ENCODE data around the gene DCAF6.

The DCAF6 gene

GRCh38 chr1:167957710-167958109, 21.2 kb downstream of the DCAF6 start:
- no peak for DNase-seq (ENCODE audit: low spot score)

DNA sequence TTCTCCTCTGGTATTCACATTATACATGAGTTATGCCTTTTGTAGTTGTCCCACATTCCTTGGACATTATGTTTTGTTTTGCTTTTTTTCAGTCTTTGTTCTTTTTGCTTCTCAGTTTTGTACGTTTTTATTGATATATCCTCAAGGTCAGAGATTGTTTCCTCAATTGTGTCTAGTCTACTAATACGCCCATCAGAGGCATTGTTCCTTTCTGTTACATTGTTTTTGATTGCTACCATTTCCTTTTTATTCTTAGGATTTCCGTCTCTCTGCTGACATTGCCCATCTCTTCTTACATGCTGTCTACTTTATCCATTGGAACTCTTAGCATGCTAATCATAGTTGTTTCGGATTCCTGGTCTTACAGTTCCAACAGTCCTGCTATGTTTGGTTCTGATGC, 28.2 kb downstream of the DCAF6 start:
- no peak for DNase-seq (ENCODE audit: low spot score)

DNA sequence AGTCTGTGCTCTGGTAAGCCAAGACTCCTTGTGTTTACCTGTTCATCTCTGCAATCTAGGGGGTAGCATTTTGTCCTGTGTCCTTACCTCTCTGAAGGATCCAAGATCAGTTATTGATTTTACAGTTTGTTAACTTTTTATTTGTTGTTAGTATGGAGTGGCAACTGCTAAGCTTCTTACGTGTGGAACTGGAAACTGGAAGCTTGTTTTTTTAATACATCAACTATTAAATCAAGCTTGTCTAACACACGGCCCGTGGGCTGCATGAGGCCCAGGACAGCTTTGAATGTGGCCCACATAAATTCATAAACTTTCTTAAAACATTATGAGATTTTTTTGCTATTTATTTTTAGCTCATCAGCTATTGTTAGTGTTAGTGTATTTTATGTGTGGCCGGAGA, 29.6 kb downstream of the DCAF6 start:
- DNase-seq (ENCODE audit: low spot score): no peak

DNA sequence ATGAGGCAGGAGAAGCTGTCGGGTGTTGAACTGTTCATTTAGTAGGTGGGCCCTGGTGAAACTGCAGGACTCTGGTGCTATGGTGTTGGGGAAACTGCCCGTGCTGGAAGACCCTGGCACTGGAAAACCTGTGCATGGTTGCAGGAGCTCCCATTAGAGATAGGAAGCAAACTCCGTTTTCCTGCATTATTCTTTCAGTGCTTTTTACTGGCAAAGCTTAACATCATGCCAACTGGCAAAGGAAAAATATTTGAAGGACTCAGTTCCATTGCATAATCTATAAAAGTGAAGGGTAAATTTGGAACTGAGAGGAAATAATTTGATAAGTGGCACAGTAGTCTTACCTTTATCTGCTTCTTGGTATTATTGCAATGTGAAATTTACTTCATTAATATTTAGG, 32.1 kb downstream of the DCAF6 start:
- no peak for DNase-seq (ENCODE audit: low spot score)

DNA sequence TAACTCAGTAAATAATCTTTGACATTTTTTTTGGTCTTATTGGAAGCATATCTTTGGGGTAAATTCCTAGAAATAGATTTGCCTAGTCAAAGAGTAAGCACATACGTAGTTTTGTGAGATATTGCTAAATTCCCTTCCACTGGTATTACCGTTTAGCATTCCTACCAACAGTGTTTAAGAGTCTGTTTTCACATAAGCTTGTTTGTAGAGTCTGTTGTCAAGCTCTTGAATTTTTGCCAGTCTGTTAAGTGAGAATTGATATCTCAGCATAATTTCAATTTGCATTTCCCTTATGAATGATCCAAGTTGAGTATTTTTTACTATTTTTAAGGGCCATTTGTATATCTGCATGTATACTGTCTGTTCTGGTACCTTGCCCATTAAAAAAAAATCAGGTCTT, 37.3 kb downstream of the DCAF6 start:
- DNase-seq (ENCODE audit: low spot score): no peak

DNA sequence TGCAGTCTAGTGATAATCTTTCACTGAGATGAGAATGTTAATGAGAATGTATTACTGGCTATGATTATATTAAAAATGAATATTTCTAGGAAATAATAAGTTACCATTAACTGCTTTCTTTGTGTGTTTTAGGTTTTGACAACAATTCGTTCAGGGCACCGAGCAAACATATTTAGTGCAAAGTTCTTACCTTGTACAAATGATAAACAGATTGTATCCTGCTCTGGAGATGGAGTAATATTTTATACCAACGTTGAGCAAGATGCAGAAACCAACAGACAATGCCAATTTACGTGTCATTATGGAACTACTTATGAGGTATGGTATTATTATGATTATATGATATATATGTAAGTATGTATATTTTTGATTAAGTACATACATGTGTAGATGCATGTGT, 38.2 kb downstream of the DCAF6 start:
- DNase-seq (ENCODE audit: low spot score): no peak

GRCh38 chr1:167977245-167977644, 40.8 kb downstream of the DCAF6 start:
- no peak for DNase-seq (ENCODE audit: low spot score)

- no peak for DNase-seq (ENCODE audit: low spot score)
Measured at GRCh38 chr1:167981933-167982332, 45.5 kb downstream of the DCAF6 start.

DNA sequence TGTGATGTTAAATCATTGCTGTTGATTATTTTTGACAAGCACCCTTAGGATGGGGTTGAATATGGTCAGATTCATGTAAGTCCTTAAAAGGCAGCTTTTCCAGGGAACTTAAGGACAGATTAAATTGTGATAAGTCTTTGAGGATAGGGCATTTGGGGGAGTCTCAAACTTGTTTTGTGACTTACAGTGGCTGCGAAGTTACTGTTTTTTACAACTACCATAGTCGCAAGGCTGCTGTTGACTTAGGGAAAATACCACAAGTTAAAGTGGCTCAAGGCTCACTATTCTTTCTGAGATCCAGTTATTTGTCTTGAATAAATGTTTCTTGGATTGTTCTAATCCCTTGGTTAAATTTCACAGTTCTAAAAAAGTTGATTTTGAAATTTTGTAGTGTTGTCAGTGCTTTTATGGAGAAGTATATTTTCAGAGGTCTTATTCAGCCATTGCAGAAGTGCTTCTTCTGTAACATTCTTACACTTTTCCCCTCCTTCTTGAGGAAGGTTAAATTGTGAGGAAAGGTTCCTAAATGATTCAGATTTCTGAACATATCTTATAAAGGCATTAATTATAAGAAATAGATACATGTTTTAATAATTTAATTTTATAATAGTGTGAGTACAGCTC, 47.4 kb downstream of the DCAF6 start:
- no peak for DNase-seq (ENCODE audit: low spot score)

GRCh38 chr1:167984886-167985489, 48.5 kb downstream of the DCAF6 start:
- DNase-seq (ENCODE audit: low spot score): no peak

DNA sequence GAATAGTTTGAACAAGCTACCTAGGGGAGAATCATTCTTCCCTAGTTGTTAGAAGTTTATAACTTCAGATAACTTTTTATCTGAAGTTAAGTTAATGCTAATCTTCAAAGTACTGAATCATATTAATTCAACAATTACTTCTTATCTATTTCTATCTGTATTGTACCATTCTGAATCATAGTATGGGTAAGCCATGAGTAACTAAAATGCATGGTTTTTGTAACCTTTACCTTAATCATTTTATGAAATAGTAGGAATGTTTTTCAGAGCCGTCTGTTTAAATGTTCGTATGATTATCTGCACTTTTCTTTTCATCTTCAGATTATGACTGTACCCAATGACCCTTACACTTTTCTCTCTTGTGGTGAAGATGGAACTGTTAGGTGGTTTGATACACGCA, 50.7 kb downstream of the DCAF6 start:
- DNase-seq (ENCODE audit: low spot score): peak; percentile 7

DNA sequence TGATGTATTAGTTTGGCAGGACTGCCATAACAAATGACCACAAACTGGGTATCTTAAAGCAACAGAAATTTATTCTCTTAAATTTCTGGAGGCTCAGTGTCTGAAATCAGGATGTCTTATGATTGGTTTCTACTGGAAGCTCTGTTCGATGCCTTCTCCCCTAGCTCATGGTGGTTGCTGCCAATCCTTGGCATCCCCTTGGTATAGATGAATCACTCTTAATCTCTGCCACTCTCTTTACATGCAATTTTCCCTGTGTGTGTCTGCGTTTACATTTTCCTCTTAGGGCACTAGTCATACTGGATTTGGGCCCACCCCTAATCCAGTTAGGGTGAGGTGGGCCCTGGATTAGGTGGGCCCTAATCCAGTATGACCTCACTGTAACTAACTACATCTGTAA, 55.1 kb downstream of the DCAF6 start:
- no peak for DNase-seq (ENCODE audit: low spot score)

DNA sequence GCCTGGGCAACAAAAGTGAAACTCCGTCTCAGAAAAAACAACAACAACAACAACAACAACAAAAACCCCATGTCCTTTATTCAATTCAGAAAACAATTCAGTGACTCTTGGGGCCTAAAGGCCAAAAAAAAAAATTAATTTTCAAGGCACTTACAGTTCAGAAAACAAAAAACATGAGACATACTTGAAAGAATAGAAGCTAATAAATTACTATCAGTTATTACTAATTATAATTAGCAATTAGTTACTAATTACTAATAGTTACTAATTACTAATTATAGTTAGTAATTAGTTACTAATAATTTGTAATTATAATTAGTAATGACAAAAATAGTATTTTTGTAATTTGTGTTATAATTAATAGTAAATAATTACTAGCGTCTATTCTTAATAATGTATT, 57.2 kb downstream of the DCAF6 start:
- DNase-seq (ENCODE audit: low spot score): no peak

DNA sequence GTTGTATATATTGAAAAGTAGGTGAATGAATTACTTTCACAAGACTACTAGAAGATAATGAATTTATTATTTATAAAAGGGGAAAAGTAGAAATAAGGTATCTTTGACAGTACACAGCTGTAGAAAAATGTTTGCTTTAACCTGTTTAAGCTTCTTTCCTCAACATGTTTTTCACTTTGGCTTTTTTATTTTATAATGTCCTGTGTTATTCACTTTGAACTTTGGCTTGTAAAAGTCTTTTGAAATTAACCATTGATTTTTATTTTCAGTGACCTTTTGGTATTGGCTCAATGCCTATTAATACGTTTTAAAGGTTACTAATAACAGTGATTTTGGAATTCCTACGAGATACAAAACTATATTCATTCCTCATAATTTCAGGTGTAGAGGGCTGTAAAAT, 58.1 kb downstream of the DCAF6 start:
- no peak for DNase-seq (ENCODE audit: low spot score)

- DNase-seq (ENCODE audit: low spot score): no peak
Measured at GRCh38 chr1:167995038-167995437, 58.6 kb downstream of the DCAF6 start.

DNA sequence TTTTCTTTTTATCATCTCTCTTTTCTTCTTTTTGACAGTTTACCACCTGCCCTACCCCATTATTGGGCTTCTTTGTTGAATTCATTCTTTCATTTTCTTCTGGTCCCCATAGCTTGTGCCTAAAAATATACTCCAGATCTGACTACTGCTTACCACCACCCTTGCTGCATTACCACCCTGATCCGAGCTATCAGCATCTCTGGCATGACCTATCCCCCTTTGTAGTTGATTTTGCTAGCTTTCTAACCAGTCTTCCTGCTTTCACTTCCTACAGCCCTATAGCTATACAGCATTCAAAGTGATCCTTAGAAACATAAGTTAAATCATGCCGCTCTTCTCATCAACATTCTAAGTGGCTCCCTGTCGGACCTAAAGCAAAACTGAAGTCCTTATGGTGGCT, 59.8 kb downstream of the DCAF6 start:
- no peak for DNase-seq (ENCODE audit: low spot score)

GRCh38 chr1:167997037-167997575, 60.6 kb downstream of the DCAF6 start:
- no peak for DNase-seq (ENCODE audit: low spot score)

- no peak for DNase-seq (ENCODE audit: low spot score)
Measured at GRCh38 chr1:167999877-168000276, 63.4 kb downstream of the DCAF6 start.

GRCh38 chr1:168000656-168001055, 64.2 kb downstream of the DCAF6 start:
- DNase-seq (ENCODE audit: low spot score): no peak

DNA sequence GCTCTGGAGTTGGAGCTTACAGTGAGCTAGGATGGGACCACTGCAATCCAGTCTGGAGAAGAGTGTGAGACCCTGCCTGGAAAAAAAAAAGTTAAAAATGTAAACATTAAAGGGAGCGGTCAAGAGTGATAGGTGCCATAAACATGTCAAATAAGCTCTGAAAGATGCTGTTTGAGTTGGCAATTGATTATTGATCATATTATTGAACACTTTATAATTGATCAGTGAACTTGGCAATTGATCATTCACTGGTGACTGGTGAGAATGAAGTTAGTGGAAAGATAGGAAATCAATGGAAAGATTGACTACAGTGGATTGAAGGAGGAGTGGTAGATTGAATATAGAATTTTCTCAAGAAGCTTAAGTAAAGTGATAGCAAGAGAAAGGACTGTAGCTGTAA, 64.7 kb downstream of the DCAF6 start:
- no peak for DNase-seq (ENCODE audit: low spot score)

GRCh38 chr1:168004531-168004930, 68.0 kb downstream of the DCAF6 start:
- DNase-seq (ENCODE audit: low spot score): no peak

- no peak for DNase-seq (ENCODE audit: low spot score)
Measured at GRCh38 chr1:168005529-168005928, 69.0 kb downstream of the DCAF6 start.

- no peak for DNase-seq (ENCODE audit: low spot score)
Measured at GRCh38 chr1:168007691-168008090, 71.2 kb downstream of the DCAF6 start.

GRCh38 chr1:168008595-168008994, 72.1 kb downstream of the DCAF6 start:
- DNase-seq (ENCODE audit: low spot score): no peak
